AG10803 (cell line): ENCODE results near the gene ADORA3.

Experiments
- DNase-seq: peaks from one replicate; pipeline ENCODE4 v3.0.0; 2010; ENCODE audit warnings: low read depth
- H3K4me3 ChIP-seq: 2 replicates; pipeline ENCODE4 v1.5.1; 2011; ENCODE audit warnings: mild to moderate bottlenecking, low read length, control low read depth
- TF ChIP-seq, protein P1 (sequence below): conservative IDR thresholded peaks from 2 replicates; pipeline ENCODE4 v1.5.1; 2011; ENCODE audit warnings: mild to moderate bottlenecking, low read length, control low read depth, inconsistent platforms

The ADORA3 gene

DNA sequence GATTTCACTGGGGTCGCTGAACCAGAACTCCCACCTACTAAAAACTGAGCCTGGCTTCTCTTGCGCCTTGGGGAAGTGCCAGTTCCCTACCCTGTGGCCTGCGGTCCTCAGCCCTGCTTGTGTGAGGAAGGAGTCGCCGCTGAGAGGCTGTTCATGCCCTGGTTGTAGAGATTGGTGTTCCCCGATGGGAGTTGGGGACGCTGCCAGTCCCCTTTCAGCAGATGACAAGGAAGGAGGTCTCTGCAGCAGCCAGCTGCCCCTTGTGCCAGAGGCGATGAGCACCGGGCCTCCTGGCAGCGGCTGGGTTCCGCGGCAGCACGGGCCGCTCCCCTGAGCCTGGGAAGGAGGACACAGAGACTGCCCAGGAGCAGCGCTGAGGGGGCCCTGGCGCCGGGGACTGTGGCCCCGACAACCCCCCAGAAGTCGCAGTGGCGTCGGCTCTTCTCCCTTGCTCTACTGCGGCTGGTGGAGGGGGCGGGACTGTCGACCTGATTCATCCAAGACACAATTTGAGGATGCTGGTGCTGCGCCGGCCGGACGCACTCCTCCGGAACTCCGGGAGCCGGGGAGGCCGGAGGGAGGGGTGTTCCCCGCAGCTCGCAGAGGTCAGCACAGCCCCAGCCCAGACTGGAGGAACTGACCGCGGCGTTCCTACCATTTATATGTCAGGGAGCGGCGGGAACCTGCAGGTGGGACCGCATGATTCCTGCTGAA is 12.0 kb upstream of the ADORA3 start:
- peak overlapping the region; percentile 39 for H3K4me3 ChIP-seq
- TF ChIP-seq, protein P1, sequence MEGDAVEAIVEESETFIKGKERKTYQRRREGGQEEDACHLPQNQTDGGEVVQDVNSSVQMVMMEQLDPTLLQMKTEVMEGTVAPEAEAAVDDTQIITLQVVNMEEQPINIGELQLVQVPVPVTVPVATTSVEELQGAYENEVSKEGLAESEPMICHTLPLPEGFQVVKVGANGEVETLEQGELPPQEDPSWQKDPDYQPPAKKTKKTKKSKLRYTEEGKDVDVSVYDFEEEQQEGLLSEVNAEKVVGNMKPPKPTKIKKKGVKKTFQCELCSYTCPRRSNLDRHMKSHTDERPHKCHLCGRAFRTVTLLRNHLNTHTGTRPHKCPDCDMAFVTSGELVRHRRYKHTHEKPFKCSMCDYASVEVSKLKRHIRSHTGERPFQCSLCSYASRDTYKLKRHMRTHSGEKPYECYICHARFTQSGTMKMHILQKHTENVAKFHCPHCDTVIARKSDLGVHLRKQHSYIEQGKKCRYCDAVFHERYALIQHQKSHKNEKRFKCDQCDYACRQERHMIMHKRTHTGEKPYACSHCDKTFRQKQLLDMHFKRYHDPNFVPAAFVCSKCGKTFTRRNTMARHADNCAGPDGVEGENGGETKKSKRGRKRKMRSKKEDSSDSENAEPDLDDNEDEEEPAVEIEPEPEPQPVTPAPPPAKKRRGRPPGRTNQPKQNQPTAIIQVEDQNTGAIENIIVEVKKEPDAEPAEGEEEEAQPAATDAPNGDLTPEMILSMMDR = no peak
- peak; percentile 33 for DNase-seq

DNA sequence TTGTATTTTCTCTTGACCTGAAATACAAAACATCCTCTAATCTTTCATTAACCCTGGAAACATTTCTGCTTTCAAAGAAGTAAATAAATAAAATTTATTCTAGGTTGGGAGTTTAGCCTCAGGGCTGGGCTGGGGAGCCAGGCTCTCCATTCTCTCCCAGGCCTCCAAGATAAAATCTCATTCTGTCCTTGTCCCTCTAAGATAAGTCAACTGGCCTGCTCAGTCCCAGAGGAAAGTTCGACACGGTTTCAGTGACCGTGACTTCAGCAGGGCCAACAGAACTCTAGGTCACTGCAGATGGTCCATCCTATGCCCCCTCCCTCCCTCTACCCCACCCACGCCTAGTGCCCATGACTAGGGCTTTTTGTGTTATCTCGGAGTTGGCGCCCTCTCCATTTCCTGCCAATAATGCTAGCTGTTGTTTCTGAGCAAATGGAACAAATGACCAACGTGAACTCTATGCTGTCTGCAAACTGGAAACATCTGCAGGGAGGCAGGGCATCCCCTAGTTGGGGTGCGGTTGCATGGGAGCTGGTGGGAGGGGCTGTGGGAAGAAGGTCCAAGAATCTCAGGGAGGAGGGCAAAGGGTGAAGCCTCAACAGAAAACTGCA is 10.1 kb upstream of the ADORA3 start:
- TF ChIP-seq, protein P1 = no peak
- DNase-seq = no peak
- H3K4me3 ChIP-seq = no peak overlapping the region

DNA sequence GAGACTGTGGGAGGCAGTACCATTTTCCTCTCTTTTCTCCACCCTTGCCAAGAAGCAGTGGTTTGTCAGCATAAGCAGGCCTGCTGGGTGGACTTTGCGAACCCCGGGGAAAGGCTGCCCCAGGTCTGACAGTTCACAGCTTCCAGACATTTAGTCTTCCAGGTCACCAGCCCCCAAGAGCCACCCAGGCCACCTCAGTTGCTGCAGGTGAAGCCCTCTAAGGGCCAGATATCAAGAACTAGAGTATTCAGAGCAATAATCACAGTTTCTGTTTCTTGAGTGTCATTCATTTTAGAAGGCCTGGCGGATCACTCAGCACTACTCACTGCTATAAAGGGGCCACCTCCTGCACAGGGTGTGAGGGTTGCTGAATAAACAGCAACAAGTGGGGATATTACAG is 9.5 kb upstream of the ADORA3 start:
- H3K4me3 ChIP-seq = no peak overlapping the region
- no peak for DNase-seq
- TF ChIP-seq, protein P1 = no peak

DNA sequence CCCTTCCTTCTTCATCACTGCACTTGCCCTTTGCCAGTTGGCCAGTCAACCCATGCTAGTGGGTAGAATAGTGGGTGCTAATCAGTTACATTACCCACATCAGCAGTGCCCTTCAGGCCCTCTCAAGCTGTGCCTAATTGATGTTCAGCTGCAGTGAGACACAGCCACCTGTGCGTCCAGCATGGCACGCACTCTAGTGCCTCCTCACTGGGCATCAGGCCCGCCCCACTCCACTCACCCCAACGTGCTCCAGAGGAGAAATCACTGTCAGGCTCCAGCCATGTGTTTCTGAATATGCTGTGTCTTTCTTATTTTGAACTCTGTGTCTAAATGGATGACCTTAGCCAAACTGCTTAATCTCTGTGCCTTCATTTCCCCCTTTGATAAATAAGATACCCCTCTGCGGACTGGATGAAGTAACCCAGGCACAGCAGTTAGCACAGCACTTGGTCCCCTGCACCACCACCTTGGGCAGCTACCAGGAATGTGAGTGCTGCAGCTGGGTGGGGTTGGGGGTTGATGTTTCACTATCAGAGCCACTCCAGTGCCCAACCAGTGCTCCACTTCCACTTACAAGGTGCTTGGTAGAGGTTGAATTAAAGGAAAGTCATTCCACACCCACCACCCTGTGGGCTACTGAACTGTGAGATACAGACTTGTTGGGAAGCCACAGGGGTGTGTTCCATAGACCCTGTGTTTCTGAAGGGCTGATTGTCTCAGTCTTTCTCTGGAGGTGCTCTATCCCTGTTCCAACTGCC is 8.9 kb upstream of the ADORA3 start:
- H3K4me3 ChIP-seq = no peak overlapping the region
- TF ChIP-seq, protein P1 = no peak
- DNase-seq = no peak

DNA sequence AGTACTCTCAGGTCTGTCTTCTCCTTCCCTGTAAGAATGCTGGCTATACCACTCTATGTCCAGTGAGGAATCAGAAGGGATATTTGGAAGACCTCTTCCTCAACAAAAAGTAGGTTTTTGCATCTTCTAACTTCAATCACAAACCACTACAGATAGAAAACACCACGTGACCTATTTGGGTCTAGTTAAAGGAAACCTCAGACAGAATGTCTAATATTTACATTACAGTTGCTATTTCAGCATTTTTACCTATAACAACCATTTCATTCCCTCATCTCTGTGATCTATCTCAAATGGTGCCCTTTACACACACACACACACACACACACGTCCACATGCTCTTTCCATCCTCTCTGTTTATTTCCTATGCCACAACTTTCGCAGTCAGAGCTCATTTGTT is 7.9 kb upstream of the ADORA3 start:
- DNase-seq = no peak
- H3K4me3 ChIP-seq = no peak overlapping the region
- TF ChIP-seq, protein P1 = no peak

DNA sequence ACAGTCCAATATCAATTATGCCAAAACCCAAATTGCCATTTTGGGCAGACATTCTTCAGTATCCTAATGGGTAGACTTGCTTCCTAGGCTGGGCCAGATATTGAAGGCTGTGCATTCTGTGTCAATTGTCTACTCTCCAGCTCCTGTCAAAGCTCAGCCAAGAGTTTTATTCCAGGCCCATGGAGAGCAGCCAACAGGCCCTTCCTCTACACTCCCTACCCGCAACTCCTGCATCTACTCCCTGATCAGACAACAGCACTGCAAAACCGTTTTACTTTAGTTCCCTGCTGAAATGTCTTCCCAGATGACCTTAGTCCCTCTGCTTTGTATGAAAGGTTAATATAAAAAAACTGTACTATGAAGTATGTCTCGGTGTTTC is 6.6 kb upstream of the ADORA3 start:
- TF ChIP-seq, protein P1 = no peak
- no peak overlapping the region for H3K4me3 ChIP-seq
- DNase-seq = no peak
